Adipocyte (in vitro differentiated cells): Measurements from ENCODE around the gene ABHD15.
A peak's percentile ranks its signal among the peaks of the same experiment; 100 is the strongest.

Experiments
- DNase-seq: peaks from one replicate; pipeline ENCODE4 v3.0.0-alpha.2; 2015; ENCODE audit warnings: low read depth
- H3K27me3 ChIP-seq: replicated peaks from 2 replicates; pipeline ENCODE4 v1.7.0; 2013; ENCODE audit warnings: mild to moderate bottlenecking, low read length, moderate library complexity; ENCODE audit not compliant: control insufficient read depth, insufficient read depth
- H3K36me3 ChIP-seq: 2 replicates; pipeline ENCODE4 v1.7.0; 2013; ENCODE audit warnings: low read length, mild to moderate bottlenecking, moderate library complexity; ENCODE audit not compliant: control insufficient read depth, insufficient read depth, severe bottlenecking
- H3K4me1 ChIP-seq: 2 replicates; pipeline ENCODE4 v1.7.0; 2013; ENCODE audit warnings: mild to moderate bottlenecking, low read length, moderate library complexity; ENCODE audit not compliant: control insufficient read depth, insufficient read depth
- H3K4me3 ChIP-seq: 2 replicates; pipeline ENCODE4 v1.7.0; 2013; ENCODE audit warnings: mild to moderate bottlenecking, low read length, moderate library complexity
- H3K9ac ChIP-seq: 2 replicates; pipeline ENCODE4 v1.7.0; 2013; ENCODE audit warnings: mild to moderate bottlenecking, low read length, moderate library complexity
- H3K9me3 ChIP-seq: 2 replicates; pipeline ENCODE4 v1.7.0; 2013; ENCODE audit warnings: mild to moderate bottlenecking, low read length, moderate library complexity; ENCODE audit not compliant: control insufficient read depth

Gene ABHD15

DNA sequence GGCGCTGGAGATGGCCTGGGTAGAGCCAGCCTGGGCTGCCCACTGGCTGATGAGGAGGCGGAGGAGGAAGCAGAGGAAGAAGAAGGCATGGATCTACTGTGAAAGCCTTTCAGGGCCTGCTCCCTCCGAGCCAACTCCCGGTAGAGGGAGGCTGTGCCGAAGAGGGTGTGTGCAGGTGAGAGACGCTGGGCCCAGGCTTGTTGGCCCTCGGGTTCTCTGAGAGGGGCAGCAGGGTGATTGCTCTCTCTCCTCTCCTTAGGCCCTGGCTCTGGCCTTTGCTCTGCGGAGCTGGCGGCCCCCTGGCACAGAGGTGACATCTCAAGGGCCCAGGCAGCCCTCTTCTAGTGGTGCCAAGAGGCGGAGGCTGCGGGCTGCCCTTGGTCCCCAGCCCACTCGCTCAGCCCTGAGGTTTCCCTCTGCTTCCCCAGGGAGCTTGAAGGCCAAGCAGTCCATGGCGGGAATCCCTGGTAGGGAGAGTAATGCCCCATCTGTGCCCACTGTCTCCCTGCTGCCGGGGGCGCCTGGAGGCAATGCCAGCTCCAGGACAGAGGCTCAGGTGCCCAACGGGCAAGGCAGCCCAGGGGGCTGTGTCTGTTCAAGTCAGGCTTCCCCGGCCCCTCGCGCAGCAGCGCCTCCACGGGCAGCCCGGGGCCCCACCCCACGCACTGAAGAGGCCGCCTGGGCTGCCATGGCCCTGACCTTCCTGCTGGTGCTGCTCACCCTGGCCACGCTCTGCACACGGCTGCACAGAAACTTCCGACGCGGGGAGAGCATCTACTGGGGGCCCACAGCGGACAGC is 5.2 kb upstream of the ABHD15 start:
- no peaks in the 10 kb centered on the region for H3K9me3 ChIP-seq
- no peak for DNase-seq

DNA sequence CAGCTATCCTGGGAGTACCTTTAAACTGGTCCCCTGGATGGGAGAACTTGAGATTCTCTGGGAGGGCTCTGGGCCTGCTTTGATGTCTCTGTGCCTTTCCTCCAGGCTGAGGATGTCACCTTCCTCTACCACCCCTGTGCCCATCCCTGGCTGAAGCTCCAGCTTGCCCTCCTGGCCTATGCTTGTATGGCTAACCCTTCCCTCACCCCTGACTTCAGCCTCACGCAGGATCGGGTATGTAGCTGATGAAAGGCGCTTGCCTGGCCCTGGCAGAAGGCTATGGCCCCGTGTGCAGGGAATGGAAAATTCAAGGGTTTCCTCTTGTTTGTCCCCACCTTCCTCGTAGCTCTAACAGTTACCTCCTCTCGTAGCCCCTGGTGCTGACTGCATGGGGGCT is 4.6 kb upstream of the ABHD15 start:
- Histone ChIP-seq H3K27me3 (no peaks in the 10 kb centered on the region), H3K36me3 (peaks cover 60% of the 10 kb centered on the region), H3K9ac (no peak overlapping the region), H3K4me1 (peaks cover 31% of the 10 kb centered on the region), H3K9me3 (no peaks in the 10 kb centered on the region), H3K4me3 (no peak overlapping the region)
- DNase-seq: no peak

More for the DNA sequence above, 5.2 kb upstream of the ABHD15 start:
- H3K4me3 ChIP-seq: no peak overlapping the region
- H3K4me1 ChIP-seq: peaks cover 31% of the 10 kb centered on the region
- H3K27me3 ChIP-seq: no peaks in the 10 kb centered on the region
- H3K9ac ChIP-seq: peak overlapping the region; percentile 42
- H3K36me3 ChIP-seq: peaks cover 66% of the 10 kb centered on the region

DNA sequence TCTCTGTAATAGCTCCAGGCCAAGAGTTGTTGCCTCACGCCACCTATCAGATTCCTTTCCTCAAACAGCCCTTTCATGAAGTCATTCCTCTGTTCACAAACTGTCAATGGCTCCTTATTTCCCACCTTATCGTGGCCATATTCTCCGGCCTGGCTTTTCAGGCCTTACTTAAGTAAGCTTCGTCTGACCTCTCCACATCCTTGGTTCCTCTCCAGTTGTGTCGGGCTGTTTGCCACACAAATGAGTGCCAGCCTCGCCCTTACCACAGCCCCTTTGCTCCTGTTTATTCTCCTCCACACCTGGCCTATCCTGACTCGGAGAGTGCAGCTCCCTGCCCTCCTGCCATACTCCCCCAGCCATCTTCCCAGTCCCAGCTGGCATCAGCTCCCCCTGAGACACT is 3.7 kb upstream of the ABHD15 start:
- Histone ChIP-seq H3K9ac (peak overlapping the region; percentile 14), H3K27me3 (no peaks in the 10 kb centered on the region), H3K4me3 (no peak overlapping the region), H3K36me3 (peaks cover 50% of the 10 kb centered on the region), H3K4me1 (peaks cover 36% of the 10 kb centered on the region), H3K9me3 (no peaks in the 10 kb centered on the region)
- no peak for DNase-seq

DNA sequence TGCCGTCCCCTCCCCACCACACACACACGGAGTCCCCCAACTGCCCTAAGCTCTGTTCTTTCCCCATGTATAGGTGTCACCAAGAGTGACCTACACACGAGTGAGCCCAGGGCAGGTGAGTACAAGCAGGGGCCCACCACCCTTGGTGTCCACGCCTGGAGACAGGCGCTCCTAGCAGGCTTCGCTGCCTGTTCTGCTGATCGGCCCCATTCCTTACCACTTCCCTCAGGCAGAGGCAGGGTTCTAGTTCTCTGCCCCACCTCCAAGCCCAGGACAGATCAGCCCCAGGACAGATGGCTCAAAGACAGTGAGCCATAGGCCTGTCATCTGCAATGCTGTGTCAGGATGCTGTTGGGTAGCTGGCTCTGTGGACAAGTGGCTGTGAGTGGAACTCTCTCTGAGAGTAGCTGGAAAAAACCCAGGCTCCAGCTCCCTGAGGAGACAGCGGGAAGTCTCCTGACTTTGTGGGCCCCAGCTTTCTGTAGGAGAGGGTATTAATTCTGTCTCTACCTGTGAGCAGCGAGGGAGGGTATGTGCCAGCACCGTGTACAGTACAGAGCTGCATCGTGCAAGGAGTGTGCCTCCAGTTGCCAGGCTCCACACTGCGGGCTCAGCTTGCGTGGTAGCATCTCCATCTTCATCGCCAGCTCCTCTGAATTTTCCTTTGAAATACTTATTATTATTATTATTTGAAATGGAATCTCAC is 2.6 kb upstream of the ABHD15 start:
- no peaks in the 10 kb centered on the region for H3K27me3 ChIP-seq
- peak overlapping the region; percentile 85 for H3K4me3 ChIP-seq
- H3K4me1 ChIP-seq: peaks cover 42% of the 10 kb centered on the region
- no peak for DNase-seq
- H3K36me3 ChIP-seq: peaks cover 39% of the 10 kb centered on the region
- peak overlapping the region; percentile 85 for H3K9ac ChIP-seq
- no peaks in the 10 kb centered on the region for H3K9me3 ChIP-seq

DNA sequence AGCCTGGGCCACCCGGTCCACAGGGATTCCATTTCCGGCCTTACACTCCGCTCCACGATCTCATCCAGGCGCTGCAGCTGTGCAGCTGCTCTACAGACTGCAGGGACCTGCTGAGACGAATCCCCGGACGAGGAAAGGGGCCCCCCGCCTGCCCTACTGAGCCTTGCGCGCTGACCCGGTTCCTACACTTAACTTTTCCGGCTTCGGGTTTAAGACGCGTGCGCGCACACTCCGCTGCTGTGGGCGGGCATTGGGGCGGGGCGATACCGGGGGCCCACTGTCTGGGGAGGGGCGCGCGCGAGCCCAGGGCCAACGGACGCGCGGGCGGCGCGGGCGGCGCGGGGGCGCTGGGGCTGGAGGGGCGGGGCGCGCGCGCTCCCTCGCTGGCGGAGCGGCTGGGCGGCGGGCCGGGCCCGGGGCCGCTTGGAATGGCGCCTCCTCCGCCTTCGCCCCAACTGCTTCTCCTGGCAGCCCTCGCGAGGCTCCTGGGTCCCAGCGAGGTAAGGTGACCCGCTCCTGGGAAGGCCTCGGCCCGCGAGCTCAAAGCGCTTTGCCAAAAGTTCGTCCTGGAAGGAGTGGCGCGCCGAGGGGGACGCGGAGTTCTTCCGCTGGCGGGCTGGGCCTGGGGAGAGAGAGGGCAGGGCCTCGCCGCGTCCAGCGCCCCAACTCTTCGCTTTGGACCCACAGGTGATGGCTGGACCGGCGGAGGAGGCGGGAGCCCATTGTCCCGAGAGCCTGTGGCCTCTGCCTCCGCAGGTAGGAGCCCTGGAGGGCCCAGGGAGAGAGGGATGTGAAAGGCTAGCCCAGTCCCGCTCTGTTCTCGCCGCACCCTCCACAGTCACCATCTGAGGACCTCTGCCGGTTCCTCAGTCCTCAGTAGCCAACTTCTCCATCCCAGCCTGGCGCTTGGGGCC is 1.8 kb upstream of the ABHD15 start, which contains the start of gene TP53I13:
TP53I13 (plus strand) TSS at position 371 of the 914 bp plus-strand sequence; CDS start at position 429, 58 bp downstream.
- Histone ChIP-seq H3K9ac (peak within 1 kb of the TSS; percentile 94), H3K27me3 (no peaks in the 10 kb centered on the region), H3K36me3 (peaks cover 31% of the 10 kb centered on the region), H3K4me1 (peaks cover 42% of the 10 kb centered on the region), H3K4me3 (peak within 1 kb of the TSS; percentile 92), H3K9me3 (no peaks in the 10 kb centered on the region)
- DNase-seq: peak; percentile 94

DNA sequence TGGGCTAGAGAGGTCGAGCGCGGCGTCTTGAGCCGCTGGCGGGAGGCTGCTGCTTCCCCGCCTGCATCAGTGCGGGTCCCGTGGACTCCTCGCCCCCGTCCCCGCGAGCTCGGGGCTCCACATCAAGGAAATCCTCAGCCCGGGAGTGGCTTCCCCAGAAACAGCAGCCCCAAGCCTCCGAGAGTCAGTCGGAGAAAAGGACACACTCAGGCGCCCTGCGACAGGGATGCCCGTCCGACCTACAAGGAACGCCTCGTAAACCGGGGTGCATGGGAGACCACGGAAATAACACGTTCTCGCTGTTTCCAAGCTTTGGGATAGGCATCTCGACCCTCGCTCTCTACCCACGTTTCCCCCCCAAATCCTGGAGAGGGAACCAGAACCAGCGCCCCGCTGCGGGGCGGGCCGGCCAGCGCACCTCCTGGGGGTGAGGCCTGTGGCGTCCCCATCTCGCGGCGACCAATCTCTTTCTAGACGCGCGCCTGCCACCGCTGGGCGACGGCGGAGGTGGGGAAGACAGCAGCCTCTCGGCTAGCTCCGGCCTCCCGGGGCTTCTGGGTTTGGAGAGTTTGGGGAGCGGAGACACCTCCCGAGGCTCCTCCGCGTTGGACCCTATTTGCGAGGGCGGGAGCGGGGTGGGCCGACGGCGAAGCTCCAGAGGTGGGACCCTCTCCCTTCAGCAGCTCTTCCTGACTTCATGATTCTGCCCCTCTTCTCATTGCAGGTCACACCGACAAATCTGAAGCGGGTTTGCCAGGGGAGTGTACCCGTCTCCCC is 905 bp upstream of the ABHD15 start:
- peak overlapping the region; percentile 94 for H3K9ac ChIP-seq
- peaks cover 28% of the 10 kb centered on the region for H3K36me3 ChIP-seq
- peak overlapping the region; percentile 92 for H3K4me3 ChIP-seq
- no peaks in the 10 kb centered on the region for H3K9me3 ChIP-seq
- peaks cover 42% of the 10 kb centered on the region for H3K4me1 ChIP-seq
- peak; percentile 79 for DNase-seq
- no peaks in the 10 kb centered on the region for H3K27me3 ChIP-seq

DNA sequence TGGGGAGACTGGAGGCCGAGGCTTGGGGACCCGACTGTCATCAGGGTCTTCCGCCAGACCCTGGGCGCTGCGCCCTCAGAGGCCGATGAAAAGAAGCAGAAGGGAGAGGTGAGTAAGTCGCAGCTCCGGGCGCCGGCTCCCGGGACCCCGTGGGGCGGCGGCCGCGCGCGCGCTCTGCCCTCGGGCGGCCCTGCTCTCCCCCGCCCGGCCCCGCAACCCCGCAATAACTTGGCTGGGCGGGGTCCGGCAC is 392 bp upstream of the ABHD15 start:
- peaks cover 40% of the 10 kb centered on the region for H3K4me1 ChIP-seq
- H3K9me3 ChIP-seq: no peaks in the 10 kb centered on the region
- H3K36me3 ChIP-seq: peaks cover 33% of the 10 kb centered on the region
- peak overlapping the region; percentile 94 for H3K9ac ChIP-seq
- no peak for DNase-seq
- H3K27me3 ChIP-seq: no peaks in the 10 kb centered on the region
- H3K4me3 ChIP-seq: peak overlapping the region; percentile 92

DNA sequence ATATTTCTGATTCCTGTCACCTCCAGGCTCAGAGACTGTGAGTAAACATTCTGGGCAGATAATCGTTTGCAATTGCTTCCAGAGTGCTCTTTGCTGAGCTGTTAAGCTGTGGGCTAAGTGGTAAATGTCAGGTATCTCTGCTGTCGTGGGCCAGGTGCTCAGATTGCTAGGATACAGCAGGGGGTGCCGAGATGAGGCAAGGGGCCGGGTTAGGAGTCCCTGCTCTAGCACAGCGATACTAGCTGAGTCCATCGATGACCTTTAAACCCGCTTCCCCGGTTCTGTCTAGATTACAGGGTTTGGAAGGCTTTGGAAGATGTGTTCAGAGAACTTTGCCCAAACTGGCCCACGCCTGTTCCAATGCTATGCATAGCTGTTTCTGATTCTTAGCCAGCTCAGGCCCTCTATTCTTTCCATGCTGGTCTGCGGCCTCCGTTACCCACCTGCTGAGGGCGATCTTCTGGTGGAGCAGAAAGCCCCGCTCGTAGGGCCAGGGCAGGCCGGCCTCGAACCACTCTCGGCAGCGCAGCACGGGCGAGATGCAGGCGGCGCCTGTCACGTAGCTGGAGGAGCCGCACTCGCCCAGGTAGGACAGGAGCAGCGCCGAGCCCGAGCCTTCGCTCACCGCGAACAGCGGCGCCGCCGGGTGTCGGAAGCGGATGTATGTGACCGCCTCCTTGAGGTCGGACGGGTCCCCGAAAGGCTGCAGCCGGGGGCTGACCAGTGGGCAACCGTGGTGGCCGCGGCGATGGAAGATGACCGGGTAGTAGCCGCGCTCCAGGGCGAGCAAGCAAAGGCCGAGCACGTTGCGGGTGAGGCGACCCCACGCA is 979 bp downstream of the ABHD15 start:
- H3K27me3 ChIP-seq: no peaks in the 10 kb centered on the region
- peaks cover 29% of the 10 kb centered on the region for H3K36me3 ChIP-seq
- peaks cover 39% of the 10 kb centered on the region for H3K4me1 ChIP-seq
- H3K9ac ChIP-seq: peak overlapping the region; percentile 86
- DNase-seq: no peak
- peak overlapping the region; percentile 92 for H3K4me3 ChIP-seq
- no peaks in the 10 kb centered on the region for H3K9me3 ChIP-seq

DNA sequence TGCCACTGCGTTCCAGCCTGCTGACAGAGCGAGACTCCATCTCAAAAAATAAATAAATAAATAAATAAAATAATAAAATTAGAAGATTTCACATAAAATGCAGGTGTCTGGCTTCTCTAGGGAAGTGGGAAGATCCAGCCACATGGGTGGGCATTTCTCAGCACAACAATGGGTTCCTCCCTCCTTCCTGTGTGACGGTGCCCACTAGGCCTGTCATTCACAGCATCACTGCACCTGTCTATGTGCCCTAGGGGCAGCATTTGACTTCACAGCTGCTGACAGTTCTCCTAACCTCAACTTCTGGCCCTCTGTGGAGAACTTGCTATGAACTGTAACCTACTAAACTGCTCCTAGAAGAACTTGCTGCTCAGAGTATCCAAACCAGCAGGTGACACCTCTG is 3.0 kb downstream of the ABHD15 start:
- H3K9me3 ChIP-seq: no peaks in the 10 kb centered on the region
- H3K4me1 ChIP-seq: peaks cover 24% of the 10 kb centered on the region
- peaks cover 27% of the 10 kb centered on the region for H3K36me3 ChIP-seq
- peak overlapping the region; percentile 92 for H3K4me3 ChIP-seq
- H3K9ac ChIP-seq: no peak overlapping the region
- DNase-seq: no peak
- H3K27me3 ChIP-seq: no peaks in the 10 kb centered on the region

DNA sequence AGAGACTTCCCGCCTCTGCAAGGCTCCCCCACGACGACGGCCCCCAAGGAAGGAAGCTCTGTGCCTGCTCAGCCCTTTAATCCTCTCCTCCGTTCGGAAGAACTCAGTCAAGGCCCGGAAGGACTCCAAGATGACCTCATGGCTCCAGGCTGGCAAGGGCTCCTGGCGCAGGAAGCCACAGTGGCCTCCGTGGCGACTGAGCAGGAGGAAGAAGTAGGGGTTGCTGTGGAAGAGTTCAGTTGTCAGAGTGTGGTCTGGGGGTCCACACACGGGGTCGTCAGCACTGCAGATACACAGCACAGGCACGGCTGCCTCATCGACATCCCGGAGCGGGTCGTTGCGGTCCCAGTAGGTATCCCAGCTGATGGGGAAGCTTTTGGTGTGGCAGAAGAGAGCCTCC is 4.2 kb downstream of the ABHD15 start:
- no peak for DNase-seq
- H3K9me3 ChIP-seq: no peaks in the 10 kb centered on the region
- no peaks in the 10 kb centered on the region for H3K27me3 ChIP-seq
- H3K4me3 ChIP-seq: no peak overlapping the region
- no peak overlapping the region for H3K9ac ChIP-seq
- peaks cover 27% of the 10 kb centered on the region for H3K36me3 ChIP-seq
- H3K4me1 ChIP-seq: peaks cover 27% of the 10 kb centered on the region
